ENCODE results near the gene CSNK1G1. TPM values are rescaled to one million over a fixed set of nuclear protein-coding genes. Genes with fewer than 3 reads are reported as not detected.

The CSNK1G1 gene
- total RNA-seq, 1 donor from 2014 or later = 19.8 TPM

DNA sequence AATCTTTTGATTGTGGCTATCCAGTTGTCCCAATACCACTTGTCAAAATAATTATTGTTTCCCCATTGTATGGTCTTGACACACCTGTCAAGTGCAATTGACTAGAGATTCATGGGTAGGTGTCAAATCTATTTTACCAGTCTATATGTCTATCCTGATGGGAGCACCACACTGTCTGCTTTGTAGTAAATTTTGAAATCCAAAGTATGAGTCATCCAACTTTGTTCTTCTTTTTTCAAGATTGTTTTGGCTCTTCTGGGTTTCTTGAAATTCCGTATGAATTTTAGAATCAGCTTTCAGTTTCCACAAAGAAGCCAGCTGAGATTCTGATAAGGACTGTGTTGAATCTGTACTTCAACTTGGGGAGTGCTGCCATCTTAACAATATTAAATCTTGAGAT is 71.9 kb downstream of the CSNK1G1 start:
- intact Hi-C loops (cut with DNase I) = no loop called here
- Histone ChIP-seq H3K4me1 (peaks cover 8% of the 10 kb centered on the region), H3K27me3 (ENCODE audit: low read depth) (no peaks in the 10 kb centered on the region), H3K36me3 (no peaks in the 10 kb centered on the region), H3K27ac (no peak overlapping the region), H3K9me3 (no peaks in the 10 kb centered on the region), H3K4me3 (no peak overlapping the region)
- no peak for DNase-seq
- TF ChIP-seq, protein P1, sequence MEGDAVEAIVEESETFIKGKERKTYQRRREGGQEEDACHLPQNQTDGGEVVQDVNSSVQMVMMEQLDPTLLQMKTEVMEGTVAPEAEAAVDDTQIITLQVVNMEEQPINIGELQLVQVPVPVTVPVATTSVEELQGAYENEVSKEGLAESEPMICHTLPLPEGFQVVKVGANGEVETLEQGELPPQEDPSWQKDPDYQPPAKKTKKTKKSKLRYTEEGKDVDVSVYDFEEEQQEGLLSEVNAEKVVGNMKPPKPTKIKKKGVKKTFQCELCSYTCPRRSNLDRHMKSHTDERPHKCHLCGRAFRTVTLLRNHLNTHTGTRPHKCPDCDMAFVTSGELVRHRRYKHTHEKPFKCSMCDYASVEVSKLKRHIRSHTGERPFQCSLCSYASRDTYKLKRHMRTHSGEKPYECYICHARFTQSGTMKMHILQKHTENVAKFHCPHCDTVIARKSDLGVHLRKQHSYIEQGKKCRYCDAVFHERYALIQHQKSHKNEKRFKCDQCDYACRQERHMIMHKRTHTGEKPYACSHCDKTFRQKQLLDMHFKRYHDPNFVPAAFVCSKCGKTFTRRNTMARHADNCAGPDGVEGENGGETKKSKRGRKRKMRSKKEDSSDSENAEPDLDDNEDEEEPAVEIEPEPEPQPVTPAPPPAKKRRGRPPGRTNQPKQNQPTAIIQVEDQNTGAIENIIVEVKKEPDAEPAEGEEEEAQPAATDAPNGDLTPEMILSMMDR (IDR thresholded peaks at IDR 0.05) = no peak
- ATAC-seq = peak; percentile 40 to 41

DNA sequence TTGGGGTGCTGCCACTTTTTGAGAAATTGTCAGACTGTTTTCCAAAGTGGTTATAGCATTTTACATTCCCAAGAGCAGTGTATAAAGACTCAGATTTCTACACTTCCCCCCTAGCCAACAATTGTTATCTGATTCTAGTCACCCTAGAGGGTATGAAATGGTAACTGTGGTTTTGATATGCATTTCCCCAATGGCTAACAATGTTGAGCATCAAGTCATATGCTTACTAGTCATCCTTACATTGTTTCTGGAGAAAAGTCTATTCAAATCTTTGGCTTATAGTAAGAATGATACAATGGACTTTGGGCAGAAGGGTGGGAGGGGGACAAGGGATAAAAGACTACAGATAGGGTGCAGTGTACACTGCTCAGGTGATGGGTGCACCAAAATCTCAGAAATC is 73.3 kb downstream of the CSNK1G1 start:
- no peak overlapping the region for H3K4me3 ChIP-seq
- ATAC-seq = no peak
- no peak for DNase-seq
- intact Hi-C loops (cut with DNase I) = no loop called here
- H3K27ac ChIP-seq = no peak overlapping the region
- peaks cover 8% of the 10 kb centered on the region for H3K4me1 ChIP-seq
- no peaks in the 10 kb centered on the region for H3K9me3 ChIP-seq
- no peaks in the 10 kb centered on the region for H3K36me3 ChIP-seq
- no peaks in the 10 kb centered on the region for H3K27me3 ChIP-seq (ENCODE audit: low read depth)
- TF ChIP-seq, protein P1 (IDR thresholded peaks at IDR 0.05) = no peak

DNA sequence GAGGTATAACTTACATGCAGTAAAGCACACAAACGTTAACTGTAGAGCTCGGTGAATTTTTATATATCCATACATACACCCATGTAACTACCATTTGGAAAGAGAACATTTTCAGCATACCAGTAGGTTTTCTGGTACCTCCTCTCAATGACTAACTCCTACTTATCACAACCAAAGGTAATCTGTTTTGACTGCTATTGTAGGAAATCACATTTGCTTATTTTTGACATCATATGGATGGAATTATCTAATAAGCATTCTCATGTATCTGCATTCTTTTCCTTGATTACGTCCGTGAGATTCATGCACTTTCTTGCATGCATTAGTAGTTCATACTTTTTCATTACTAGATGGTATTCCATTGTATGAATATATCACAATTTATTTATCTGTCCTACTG is 76.8 kb downstream of the CSNK1G1 start:
- H3K4me1 ChIP-seq = peaks cover 6% of the 10 kb centered on the region
- no peaks in the 10 kb centered on the region for H3K27me3 ChIP-seq (ENCODE audit: low read depth)
- H3K9me3 ChIP-seq = no peaks in the 10 kb centered on the region
- DNase-seq (no peak), ATAC-seq (no peak)
- intact Hi-C loops (cut with DNase I) = no loop called here
- H3K4me3 ChIP-seq = no peak overlapping the region
- TF ChIP-seq, protein P1 (IDR thresholded peaks at IDR 0.05) = no peak
- no peaks in the 10 kb centered on the region for H3K36me3 ChIP-seq
- no peak overlapping the region for H3K27ac ChIP-seq

DNA sequence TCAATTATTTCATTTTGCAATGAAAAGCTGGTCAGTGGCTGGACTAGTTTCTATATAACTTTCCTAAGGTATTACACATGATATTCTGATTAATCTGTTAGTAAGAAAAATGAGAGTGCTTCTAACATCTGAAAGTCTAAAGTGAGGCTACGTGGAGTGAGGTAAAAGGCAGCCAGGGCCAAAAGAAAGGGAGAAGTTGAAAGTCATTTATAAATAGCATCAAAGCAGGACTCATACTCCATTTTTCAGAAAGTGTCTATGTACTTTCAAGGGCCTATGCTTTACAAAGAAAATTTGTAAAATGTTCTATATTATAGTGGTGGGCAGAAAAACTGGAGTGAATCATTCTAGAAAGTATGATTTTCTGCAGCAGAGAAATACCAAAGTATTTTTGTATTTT is 80.0 kb downstream of the CSNK1G1 start:
- H3K36me3 ChIP-seq = no peaks in the 10 kb centered on the region
- H3K27ac ChIP-seq = no peak overlapping the region
- ATAC-seq (no peak), DNase-seq (no peak)
- no peaks in the 10 kb centered on the region for H3K4me1 ChIP-seq
- H3K9me3 ChIP-seq = no peaks in the 10 kb centered on the region
- intact Hi-C loops (cut with DNase I) = no loop called here
- TF ChIP-seq, protein P1 (IDR thresholded peaks at IDR 0.05) = no peak
- H3K27me3 ChIP-seq (ENCODE audit: low read depth) = no peaks in the 10 kb centered on the region
- H3K4me3 ChIP-seq = no peak overlapping the region

DNA sequence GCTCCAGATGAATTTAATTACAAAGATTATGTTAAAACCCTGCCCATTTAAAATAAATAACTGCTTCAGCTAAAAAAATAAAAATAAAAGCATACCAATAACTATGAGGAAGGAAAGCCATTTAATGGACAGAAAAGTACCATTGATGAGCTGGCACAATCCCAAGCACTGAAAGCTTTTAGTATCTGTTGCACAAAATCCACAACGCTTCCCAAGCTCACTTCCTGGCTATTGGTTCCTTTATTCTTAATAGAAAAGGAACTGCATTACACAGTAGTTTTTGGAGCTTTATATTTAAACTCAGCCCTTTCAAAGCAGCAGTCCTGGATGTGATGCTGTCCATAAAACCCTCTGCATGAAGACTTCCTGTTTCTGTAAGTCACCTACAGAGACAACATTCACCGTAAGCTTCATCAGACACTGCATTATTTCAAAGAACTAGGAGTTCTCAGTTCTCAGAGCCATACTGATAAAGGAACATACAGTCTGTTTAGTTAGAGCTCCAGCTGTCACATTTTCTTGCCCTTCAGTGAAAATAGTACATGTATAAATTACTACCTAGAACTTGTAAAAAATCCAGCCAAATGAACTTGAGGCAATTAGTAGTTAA is 81.5 kb downstream of the CSNK1G1 start:
- Histone ChIP-seq H3K27me3 (ENCODE audit: low read depth) (no peaks in the 10 kb centered on the region), H3K4me1 (no peaks in the 10 kb centered on the region), H3K4me3 (no peak overlapping the region), H3K9me3 (no peaks in the 10 kb centered on the region), H3K36me3 (no peaks in the 10 kb centered on the region), H3K27ac (no peak overlapping the region)
- DNase-seq (no peak), ATAC-seq (no peak)
- intact Hi-C loops (cut with DNase I) = no loop called here
- TF ChIP-seq, protein P1 (IDR thresholded peaks at IDR 0.05) = no peak
